IPS-18a (cell line): ENCODE data around the gene CD72.
A peak's percentile ranks its signal among the peaks of the same experiment; 100 is the strongest.

Source experiments
- H3K27ac ChIP-seq: one replicate; pipeline ENCODE4 v1.5.1; 2013; ENCODE audit warnings: low read length
- H3K27me3 ChIP-seq: one replicate; pipeline ENCODE4 v1.6.1; 2013; ENCODE audit warnings: mild to moderate bottlenecking, low read length; ENCODE audit not compliant: control insufficient read depth, insufficient read depth
- H3K36me3 ChIP-seq: one replicate; pipeline ENCODE4 v1.6.1; 2013; ENCODE audit warnings: low read depth, low read length; ENCODE audit not compliant: control insufficient read depth
- H3K4me1 ChIP-seq: one replicate; pipeline ENCODE4 v1.6.1; 2013; ENCODE audit warnings: low read depth, low read length; ENCODE audit not compliant: control insufficient read depth
- H3K4me3 ChIP-seq: one replicate; pipeline ENCODE4 v1.5.1; 2013; ENCODE audit warnings: low read length
- H3K9ac ChIP-seq: one replicate; pipeline ENCODE4 v1.6.1; 2013; ENCODE audit warnings: mild to moderate bottlenecking, low read length, moderate library complexity
- H3K9me3 ChIP-seq: one replicate; pipeline ENCODE4 v1.6.1; 2013; ENCODE audit warnings: low read depth, low read length; ENCODE audit not compliant: control insufficient read depth

Gene CD72

DNA sequence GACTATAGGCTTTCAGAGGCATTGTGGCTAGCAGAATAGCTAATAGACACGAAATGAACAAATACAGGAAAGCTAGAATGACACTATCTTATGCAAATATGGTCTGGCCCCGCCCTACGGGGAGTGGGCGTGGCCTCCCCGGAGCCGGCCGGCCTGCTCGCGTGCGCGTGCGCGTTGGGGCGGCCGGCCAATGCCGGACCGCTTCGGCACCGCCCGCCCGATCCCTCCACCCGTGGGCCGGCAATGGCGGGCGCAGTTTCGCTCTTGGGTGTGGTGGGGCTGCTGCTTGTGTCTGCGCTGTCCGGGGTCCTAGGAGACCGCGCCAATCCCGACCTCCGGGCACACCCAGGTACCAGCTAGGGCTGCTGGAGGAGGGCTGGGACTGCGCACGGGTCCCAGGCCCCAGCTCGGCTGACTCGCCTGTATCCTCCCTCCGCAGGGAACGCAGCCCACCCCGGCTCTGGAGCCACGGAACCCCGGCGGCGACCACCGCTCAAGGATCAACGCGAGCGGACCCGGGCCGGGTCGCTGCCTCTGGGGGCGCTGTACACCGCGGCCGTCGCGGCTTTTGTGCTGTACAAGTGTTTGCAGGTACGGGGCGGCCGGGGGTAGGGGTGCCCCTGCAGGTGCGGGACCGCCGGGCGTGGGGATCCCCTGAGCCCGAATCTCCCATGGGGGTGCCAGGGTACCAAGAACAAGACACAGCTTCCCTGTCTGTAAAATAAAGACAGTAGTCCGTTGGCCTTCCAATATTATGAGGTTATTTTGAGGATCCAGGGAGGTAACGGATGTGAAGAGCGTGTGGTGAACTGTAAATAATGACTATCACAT lies 40.1 kb upstream of the CD72 start, which contains the start of gene CCDC107:
Gene CCDC107, plus strand, starts transcription at position 156 of the 831 bp plus-strand sequence. Its CDS starts 88 bp downstream, at position 244.
- Histone ChIP-seq H3K27me3 (peaks cover 13% of the 10 kb centered on the region), H3K9me3 (no peaks in the 10 kb centered on the region), H3K4me1 (peaks cover 9% of the 10 kb centered on the region), H3K36me3 (peaks cover 30% of the 10 kb centered on the region), H3K4me3 (peak within 1 kb of the TSS; percentile 95), H3K9ac (peak within 1 kb of the TSS; percentile 74), H3K27ac (peak within 1 kb of the TSS; percentile 92)

GRCh38 chr9:35657546-35658136 lies 39.4 kb upstream of the CD72 start, which contains the start of gene RMRP:
TSS of gene RMRP (minus strand) at chr9:35658019.
- peak within 1 kb of the TSS; percentile 74 for H3K9ac ChIP-seq
- no peaks in the 10 kb centered on the region for H3K9me3 ChIP-seq
- peaks cover 13% of the 10 kb centered on the region for H3K27me3 ChIP-seq
- H3K36me3 ChIP-seq, result peaks cover 23% of the 10 kb centered on the region
- peaks cover 9% of the 10 kb centered on the region for H3K4me1 ChIP-seq
- H3K4me3 ChIP-seq, result peak within 1 kb of the TSS; percentile 95
- peak within 1 kb of the TSS; percentile 92 for H3K27ac ChIP-seq

DNA sequence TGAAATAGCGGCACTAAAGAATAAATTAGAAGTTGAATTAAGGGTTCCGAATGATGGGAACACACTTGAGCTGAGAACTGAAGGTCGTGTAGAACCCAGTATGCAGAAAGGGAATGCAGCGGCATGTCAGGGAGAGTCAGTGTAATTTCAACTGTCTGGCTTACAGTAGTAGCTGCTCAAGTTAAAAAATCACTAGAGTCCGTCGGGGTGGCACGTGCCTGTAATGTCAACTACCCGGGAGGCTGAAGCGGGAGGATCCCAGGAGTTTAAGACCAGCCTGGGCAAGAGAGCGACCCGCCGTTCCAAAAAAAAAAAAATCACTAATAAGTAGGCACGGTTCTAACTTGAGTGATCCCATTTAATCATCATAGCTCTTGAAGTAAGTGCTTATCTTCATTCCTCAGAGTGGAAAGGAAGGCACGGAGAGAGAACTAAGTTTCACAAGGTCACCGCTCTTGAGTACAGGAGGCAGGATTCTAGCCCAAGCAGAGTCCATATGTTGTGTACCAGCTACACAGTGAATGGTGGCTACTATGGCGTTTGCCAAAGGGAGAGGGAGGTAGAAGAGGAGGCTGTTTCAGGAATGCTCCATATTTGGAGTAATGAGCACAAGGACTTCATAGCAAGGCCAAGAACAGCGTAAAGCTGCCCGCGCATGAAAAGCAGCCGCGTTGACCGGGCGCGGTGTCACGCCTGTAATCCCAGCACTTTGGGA lies 38.8 kb upstream of the CD72 start:
- no peaks in the 10 kb centered on the region for H3K9me3 ChIP-seq
- H3K9ac ChIP-seq, result peak overlapping the region; percentile 74
- no peak overlapping the region for H3K27ac ChIP-seq
- peak overlapping the region; percentile 95 for H3K4me3 ChIP-seq
- H3K4me1 ChIP-seq, result peaks cover 9% of the 10 kb centered on the region
- peaks cover 13% of the 10 kb centered on the region for H3K27me3 ChIP-seq
- H3K36me3 ChIP-seq, result peaks cover 17% of the 10 kb centered on the region

DNA sequence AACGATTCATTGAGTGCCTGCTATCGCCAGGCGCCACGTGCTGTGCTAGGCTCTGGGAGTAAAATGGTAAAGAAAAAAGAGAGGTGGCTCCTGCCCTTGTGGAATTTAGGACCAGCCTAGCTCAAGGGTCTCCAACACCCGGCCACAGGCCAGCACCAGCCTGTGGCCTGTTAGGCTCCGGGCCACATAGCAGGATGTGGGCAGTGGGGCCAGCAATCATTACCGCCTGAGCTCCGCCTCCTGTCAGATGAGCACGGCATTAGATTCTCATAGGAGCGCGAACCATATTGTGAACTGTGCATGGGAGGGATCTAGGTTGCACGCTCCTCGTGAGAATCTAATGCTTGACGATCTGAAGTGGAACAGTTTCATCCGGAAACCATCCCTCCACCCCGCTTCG lies 38.1 kb upstream of the CD72 start:
- H3K4me1 ChIP-seq, result peaks cover 10% of the 10 kb centered on the region

DNA sequence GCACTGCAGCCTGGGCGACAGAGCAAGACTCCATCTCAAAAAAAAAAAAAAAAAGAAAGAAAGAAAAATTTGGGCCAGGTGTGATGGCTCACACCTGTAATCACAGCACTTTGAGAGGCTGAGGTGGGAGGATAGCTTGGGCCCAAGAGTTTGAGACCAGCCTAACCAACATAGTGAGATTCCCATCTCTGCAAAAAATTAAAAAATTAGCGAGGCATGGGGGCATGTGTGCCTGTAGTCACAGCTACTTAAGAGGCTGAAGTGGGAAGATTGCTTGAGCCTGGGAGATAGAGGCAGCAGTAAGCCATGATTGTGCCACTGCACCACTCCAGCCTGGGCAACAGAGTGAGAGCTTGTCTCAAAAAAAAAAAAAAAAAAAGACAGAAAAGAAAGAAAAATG lies 35.4 kb upstream of the CD72 start:
- Histone ChIP-seq H3K4me3 (no peak overlapping the region), H3K4me1 (peaks cover 19% of the 10 kb centered on the region), H3K9me3 (no peaks in the 10 kb centered on the region), H3K27me3 (peaks cover 13% of the 10 kb centered on the region), H3K27ac (no peak overlapping the region), H3K9ac (no peak overlapping the region), H3K36me3 (no peaks in the 10 kb centered on the region)

More for the DNA sequence above, 38.1 kb upstream of the CD72 start:
- H3K4me3 ChIP-seq, result no peak overlapping the region
- H3K9me3 ChIP-seq, result no peaks in the 10 kb centered on the region
- no peak overlapping the region for H3K9ac ChIP-seq
- peaks cover 13% of the 10 kb centered on the region for H3K27me3 ChIP-seq
- peaks cover 12% of the 10 kb centered on the region for H3K36me3 ChIP-seq
- no peak overlapping the region for H3K27ac ChIP-seq

DNA sequence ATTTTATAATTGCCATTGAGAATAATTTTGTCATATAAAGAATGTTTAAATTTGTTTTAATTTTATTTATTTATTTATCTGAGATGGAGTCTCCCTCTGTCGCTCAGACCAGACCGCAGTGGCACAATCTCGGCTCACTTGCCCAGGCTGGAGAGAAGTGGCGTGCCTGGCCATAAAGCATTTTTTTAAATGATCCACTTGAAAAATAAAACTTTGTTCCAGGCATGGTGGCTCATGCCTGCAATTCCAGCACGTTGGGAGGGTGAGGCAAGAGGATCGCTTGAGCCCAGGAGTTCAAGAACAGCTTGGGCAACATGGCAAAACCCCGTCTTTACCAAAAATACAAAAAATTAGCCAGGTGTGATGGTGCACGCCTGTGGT lies 34.6 kb upstream of the CD72 start:
- Histone ChIP-seq H3K4me3 (no peak overlapping the region), H3K4me1 (peaks cover 19% of the 10 kb centered on the region), H3K9me3 (no peaks in the 10 kb centered on the region), H3K36me3 (no peaks in the 10 kb centered on the region), H3K27me3 (peaks cover 13% of the 10 kb centered on the region), H3K9ac (no peak overlapping the region), H3K27ac (no peak overlapping the region)

DNA sequence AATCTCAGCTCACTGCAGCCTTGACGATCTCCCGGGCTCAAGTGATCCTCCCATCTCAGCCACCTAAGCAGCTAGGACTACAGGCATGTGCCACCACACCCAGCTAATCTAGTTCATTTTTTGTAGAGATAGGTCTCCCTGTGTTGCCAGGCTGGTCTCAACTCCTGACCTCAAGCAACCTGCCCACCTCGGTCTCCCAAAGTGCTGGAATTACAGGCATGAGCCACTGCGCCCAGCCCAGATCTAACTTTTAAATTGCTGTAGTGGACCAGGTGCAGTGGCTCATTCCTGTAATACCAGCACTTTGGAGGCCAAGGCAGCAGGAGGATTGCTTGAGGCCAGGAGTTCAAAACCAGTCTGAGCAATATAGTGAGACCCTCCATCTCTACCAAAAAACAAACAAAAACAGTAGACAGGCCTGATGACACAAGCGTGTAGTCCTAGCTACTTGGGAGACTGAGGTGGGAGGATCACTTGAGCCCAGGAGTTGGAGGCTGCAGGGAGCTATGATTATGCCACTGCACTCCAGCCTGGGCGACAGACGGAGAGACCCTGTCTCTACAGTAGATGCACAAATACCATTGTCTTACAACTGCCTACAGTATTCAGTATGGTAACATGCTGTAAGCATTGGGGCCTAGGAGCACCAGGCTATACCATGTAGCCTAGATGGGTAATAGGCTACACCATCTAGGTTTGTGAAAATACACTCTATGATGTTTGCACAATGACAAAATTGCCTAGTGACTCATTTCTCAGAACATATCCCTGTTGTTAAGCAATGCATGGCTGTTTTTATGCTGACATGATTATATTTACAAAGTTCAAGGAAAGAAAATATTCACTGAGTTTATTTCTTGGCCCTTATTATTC lies 34.0 kb upstream of the CD72 start:
- Histone ChIP-seq H3K9me3 (no peaks in the 10 kb centered on the region), H3K36me3 (no peaks in the 10 kb centered on the region), H3K4me1 (peaks cover 22% of the 10 kb centered on the region), H3K27me3 (peaks cover 17% of the 10 kb centered on the region), H3K9ac (no peak overlapping the region), H3K27ac (no peak overlapping the region), H3K4me3 (no peak overlapping the region)

GRCh38 chr9:35650341-35651158 lies 32.3 kb upstream of the CD72 start, which contains the start of gene SIT1:
TSS of gene SIT1 (minus strand) at chr9:35650931. CDS start at chr9:35650853, 78 bp downstream.
- no peak within 1 kb of the TSS for H3K9ac ChIP-seq
- H3K4me3 ChIP-seq, result peak within 1 kb of the TSS; percentile 31
- H3K36me3 ChIP-seq, result no peaks in the 10 kb centered on the region
- H3K27ac ChIP-seq, result no peak within 1 kb of the TSS
- no peaks in the 10 kb centered on the region for H3K9me3 ChIP-seq
- H3K4me1 ChIP-seq, result peaks cover 19% of the 10 kb centered on the region
- peaks cover 4% of the 10 kb centered on the region for H3K27me3 ChIP-seq

- H3K27me3 ChIP-seq, result peaks cover 4% of the 10 kb centered on the region
- no peak overlapping the region for H3K4me3 ChIP-seq
- H3K9ac ChIP-seq, result no peak overlapping the region
- no peak overlapping the region for H3K27ac ChIP-seq
- no peaks in the 10 kb centered on the region for H3K9me3 ChIP-seq
- peaks cover 19% of the 10 kb centered on the region for H3K4me1 ChIP-seq
- no peaks in the 10 kb centered on the region for H3K36me3 ChIP-seq
These were observed 31.5 kb upstream of the CD72 start for GRCh38 chr9:35649431-35650340.
